Heart left ventricle (tissue), 16 donors: ENCODE measurements around the gene ADCY1. TPM values are rescaled to one million over a fixed set of nuclear protein-coding genes. Genes with fewer than 3 reads are reported as not detected.

Source experiments
- ATAC-seq, 4 donors: fragments of 200-7000 bp; cut with Tn5 transposase; one replicate each; pipeline ENCODE4 v1.9.1; 2020 to 2022; ENCODE audit warnings: moderate library complexity in 4 of 4, mild to moderate bottlenecking in 3 of 4, moderate number of reproducible peaks in 1 of 4
- DNase-seq, 5 donors: peaks; one replicate each; pipeline ENCODE4 v3.0.0-alpha.2; 2020
- H3K27ac ChIP-seq, 12 donors: fragments of 200-600 bp; sonication (generic) in 4 of 12; one replicate each; pipeline versions ENCODE4 v1.5.0 to v1.8.0; 2016 to 2022; ENCODE audit warnings: mild to moderate bottlenecking in 2 of 12
- H3K27me3 ChIP-seq, 9 donors: fragments of 200-600 bp; sonication (generic) in 2 of 9; one replicate each; pipeline versions ENCODE4 v1.5.1 to v1.8.0; 2016 to 2022; ENCODE audit warnings: mild to moderate bottlenecking in 3 of 9
- H3K36me3 ChIP-seq, 9 donors: fragments of 200-600 bp; sonication (generic) in 2 of 9; one replicate each; pipeline versions ENCODE4 v1.5.0 to v1.8.0; 2018 to 2022; ENCODE audit warnings: mild to moderate bottlenecking in 2 of 9
- H3K4me1 ChIP-seq, 12 donors: fragments of 200-600 bp; sonication (generic) in 4 of 12; one replicate each; pipeline versions ENCODE4 v1.5.0 to v1.8.0; 2016 to 2022; ENCODE audit warnings: mild to moderate bottlenecking in 3 of 12
- H3K4me3 ChIP-seq, 12 donors: fragments of 200-600 bp; sonication (generic) in 4 of 12; one replicate each; pipeline versions ENCODE4 v1.5.0 to v1.8.0; 2017 to 2022; ENCODE audit warnings: mild to moderate bottlenecking in 9 of 12, moderate library complexity in 4 of 12
- H3K9me3 ChIP-seq, 12 donors: fragments of 200-600 bp; sonication (generic) in 4 of 12; one replicate each; pipeline versions ENCODE4 v1.5.0 to v1.8.0; 2016 to 2022; ENCODE audit warnings: mild to moderate bottlenecking in 1 of 12
- POLR2A ChIP-seq, 2 donors: fragments of 450-650 bp; IDR thresholded peaks; one replicate each; pipeline ENCODE4 v1.6.1; 2017; ENCODE audit warnings: antibody characterized with exemption in 2 of 2, mild to moderate bottlenecking in 2 of 2, moderate library complexity in 2 of 2
- WGBS, 4 donors: extraction: QIAGEN DNeasy Blood & Tissue Kit in 2 of 4; methylation state at CpG; one replicate each; pipeline versions ENCODE4 v1.1.5 to v1.1.7; 2013 to 2018; 5-methylcytosine and 5-hydroxymethylcytosine counted together
- intact Hi-C, 10 donors: fragments of 100-400 bp; cut with DNase I; formaldehyde crosslinking; loops; one replicate each; pipeline versions ENCODE4 v1.11.1 to v1.14.2; 2022
- polyA plus RNA-seq, 2 donors: library from polyadenylated mRNA; stranded (reverse); fragments of 200-250 nt; gene quantifications; one replicate each; pipeline ENCODE4 v1.2.3, GENCODE V29; 2013
- total RNA-seq, 9 donors: library from RNA; depleted of rRNA in 2 of 9; stranded (reverse); fragments of >200 nt in 2 of 9; fragmentation: NEBNext Ultra II Directional in 3 of 9; extraction: Animal tissue kit (Norgen Biotek cat#: 25700) in 3 of 9; gene quantifications; one replicate each; pipeline versions ENCODE4 v1.1.0 to v1.2.4, GENCODE V29; 2016 to 2023
- TF ChIP-seq, protein P1 (sequence below), 12 donors: fragments of 200-600 bp; sonication (generic) in 4 of 12; IDR thresholded peaks; one replicate each; pipeline versions ENCODE4 v1.5.0 to v1.8.0; 2018 to 2022; ENCODE audit warnings: antibody characterized with exemption in 12 of 12, mild to moderate bottlenecking in 5 of 12
- donor health status: ischemic (EF 13 %, LVEDD 7.1; RV severe dilation, severe dysfunction).
- donor health status: healthy with polysubstance abuse.
- donor health status: DM: no; HTN: yes; CAD: no.
- donor health status: DM: no; HTN: no; CAD: no.
- donor health status: ischemic (EF 25% LVEDD 6.9; RV normal size, moderate dysfunction).
- donor health status: ischemic (EF 25% LVEDD 5.7; RV mildly dilated, moderate dysfunction).
- donor health status: healthy.
- donor health status: DM: yes; HTN: yes; CAD: no.
- donor health status: ischemic (EF 35%, LVEDD 5.7; RV mildly dilated, moderate dysfunction).
- donor health status: nonischemic (EF 11% LVEDD 7.7; RV severe dilation, severe dysfunction).
- donor health status: DM: yes; HTN: yes; CAD: no.
- donor health status: PGD.
- donor health status: ischemic (EF 29% LVEDD 5.4; RV normal size, mild dysfunction).
- donor health status: nonischemic (EF 23%, LVEDD 6.1; RV moderate dilation, normal function).

Gene ADCY1
- total and polyA plus RNA-seq, 11 donors, result 0.73 to 10.8 (median 3.6) TPM

DNA sequence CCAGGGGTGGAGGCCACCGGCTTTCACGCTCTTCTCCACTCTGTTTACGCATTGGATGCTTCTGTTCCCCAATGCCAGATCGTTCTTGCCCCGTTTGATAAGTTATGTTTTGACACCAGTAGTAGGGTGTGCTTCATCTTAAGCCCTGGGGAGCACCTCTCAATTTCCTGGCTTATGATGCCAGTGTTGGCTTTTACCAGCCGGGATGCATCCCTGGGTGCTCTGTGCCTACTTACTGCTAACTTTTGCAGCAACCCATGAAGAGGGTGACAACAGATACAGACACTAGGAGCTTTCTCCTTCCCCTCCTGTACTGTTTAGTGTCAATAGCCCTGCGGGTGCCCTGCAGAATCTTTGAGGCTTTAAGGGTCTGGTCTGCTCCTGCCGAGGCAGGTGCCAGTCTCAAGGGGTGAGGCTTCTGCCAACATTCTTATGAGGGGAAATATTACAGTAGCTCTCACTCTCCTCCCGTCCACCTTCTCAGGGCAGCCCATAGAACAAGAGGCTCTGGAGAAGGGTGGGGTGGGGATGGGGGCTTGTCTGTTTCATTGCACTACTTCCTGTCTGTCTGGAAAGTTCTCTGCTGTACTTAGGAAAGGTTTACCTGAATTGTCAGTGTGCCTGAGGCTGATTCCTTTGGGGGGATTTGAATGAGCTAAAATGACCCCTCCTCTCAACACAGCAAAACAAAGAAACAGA is 23.3 kb downstream of the ADCY1 start:
- no peak for DNase-seq
- H3K4me3 ChIP-seq, result no peak overlapping the region
- 83 to 88% (median 85%) methylated on average over 9 of the region's 9 CpGs for WGBS, 4 donors
- intact Hi-C loops, result no loop called here
- H3K9me3 ChIP-seq, result no peaks in the 10 kb centered on the region
- peaks cover 0 to 12% (median 1%) of the 10 kb centered on the region in 12 donors for H3K4me1 ChIP-seq
- H3K27me3 ChIP-seq, result no peaks in the 10 kb centered on the region
- TF ChIP-seq, protein P1, sequence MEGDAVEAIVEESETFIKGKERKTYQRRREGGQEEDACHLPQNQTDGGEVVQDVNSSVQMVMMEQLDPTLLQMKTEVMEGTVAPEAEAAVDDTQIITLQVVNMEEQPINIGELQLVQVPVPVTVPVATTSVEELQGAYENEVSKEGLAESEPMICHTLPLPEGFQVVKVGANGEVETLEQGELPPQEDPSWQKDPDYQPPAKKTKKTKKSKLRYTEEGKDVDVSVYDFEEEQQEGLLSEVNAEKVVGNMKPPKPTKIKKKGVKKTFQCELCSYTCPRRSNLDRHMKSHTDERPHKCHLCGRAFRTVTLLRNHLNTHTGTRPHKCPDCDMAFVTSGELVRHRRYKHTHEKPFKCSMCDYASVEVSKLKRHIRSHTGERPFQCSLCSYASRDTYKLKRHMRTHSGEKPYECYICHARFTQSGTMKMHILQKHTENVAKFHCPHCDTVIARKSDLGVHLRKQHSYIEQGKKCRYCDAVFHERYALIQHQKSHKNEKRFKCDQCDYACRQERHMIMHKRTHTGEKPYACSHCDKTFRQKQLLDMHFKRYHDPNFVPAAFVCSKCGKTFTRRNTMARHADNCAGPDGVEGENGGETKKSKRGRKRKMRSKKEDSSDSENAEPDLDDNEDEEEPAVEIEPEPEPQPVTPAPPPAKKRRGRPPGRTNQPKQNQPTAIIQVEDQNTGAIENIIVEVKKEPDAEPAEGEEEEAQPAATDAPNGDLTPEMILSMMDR (IDR thresholded peaks at IDR 0.05), result no peak
- TF ChIP-seq POLR2A (IDR thresholded peaks at IDR 0.05), result no peak
- no peak for ATAC-seq
- H3K27ac ChIP-seq, result no peak overlapping the region
- H3K36me3 ChIP-seq, result no peaks in the 10 kb centered on the region

DNA sequence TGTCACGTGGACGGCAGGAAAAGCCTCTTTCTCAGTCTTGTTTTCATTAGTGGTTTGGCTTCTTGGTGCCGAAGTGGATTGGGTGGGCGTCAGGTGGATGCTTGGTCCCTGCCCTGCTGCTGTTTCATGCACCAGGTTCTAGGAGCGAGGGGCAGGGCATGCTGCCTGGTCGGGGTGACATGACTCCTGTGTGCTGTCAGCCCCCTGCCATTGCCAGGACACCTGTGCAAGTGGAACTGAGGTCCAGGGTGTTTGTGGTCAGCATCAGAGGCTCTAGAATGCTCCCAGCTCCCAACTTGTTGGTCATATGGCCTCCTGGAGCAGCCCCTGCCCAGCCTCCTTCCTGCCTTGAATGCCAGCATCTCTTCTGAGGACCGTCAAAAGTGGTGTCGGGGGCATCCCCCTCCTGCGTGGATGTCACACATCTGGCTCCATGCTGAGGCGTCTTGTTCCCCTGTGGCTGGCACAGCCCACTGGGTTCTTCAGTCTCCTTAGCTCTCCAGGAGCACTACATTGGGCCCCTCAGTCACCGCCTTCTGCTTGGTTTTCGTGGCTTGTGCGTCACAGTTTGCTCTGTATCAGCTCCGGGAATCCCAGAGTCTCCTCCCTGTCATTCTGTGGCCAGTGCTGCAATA is 24.8 kb downstream of the ADCY1 start:
- TF ChIP-seq POLR2A (IDR thresholded peaks at IDR 0.05), result no peak
- ATAC-seq (no peak), DNase-seq (peak in 1 of 5 donors; percentile 10)
- H3K4me1 ChIP-seq, result peaks cover 0 to 12% (median 1%) of the 10 kb centered on the region in 12 donors
- no peak overlapping the region for H3K27ac ChIP-seq
- 89 to 94% (median 93%) methylated on average over 10 to 14 of the region's 14 CpGs for WGBS, 4 donors
- H3K4me3 ChIP-seq, result no peak overlapping the region
- H3K36me3 ChIP-seq, result no peaks in the 10 kb centered on the region
- H3K27me3 ChIP-seq, result no peaks in the 10 kb centered on the region
- intact Hi-C loops, result no loop called here
- peaks cover 0 to 4% (median 0%) of the 10 kb centered on the region in 12 donors for H3K9me3 ChIP-seq

DNA sequence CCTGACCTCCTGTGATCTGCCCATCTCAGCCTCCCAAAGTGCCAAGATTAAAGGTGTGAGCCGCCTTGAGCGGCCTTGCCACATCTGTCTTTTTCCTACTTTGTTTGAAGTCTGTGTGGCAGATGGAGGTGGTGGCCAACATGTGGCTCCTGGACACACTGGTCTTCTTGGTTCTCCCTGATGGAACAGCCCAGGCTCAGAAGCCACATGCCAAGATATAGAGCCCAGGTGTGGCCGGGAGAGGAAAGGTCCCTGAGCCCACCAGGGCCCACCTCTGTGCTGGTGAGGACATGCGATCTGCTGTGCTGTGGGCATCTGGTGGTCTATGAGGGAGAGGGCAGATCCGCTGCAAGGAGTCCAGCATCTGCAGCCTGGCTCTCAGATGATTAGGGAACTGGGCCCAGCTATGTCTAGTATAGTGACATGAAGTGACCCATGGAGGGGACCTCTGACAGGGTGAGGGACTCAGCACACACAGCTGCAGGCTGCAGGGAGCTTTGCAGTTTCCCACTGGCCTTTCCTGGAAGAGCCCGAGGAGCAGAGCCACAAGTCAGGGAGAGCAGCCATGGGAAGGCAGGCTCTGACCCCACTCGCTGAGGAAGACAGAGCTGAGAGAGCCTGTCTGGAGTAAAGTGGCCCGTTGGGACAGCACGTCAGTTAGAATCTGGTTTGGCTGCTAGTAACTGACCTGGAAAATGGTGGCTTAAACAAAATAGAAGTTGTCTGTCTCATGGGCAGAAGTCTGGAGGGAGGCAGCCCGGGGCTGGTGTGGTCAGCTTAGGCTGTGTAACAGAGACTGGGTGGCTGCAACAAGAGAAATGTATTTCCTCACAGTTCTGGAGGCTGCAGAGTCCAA is 25.9 kb downstream of the ADCY1 start:
- Histone ChIP-seq H3K9me3 (peaks cover 0 to 14% (median 4%) of the 10 kb centered on the region in 12 donors), H3K4me3 (no peak overlapping the region), H3K27me3 (no peaks in the 10 kb centered on the region), H3K36me3 (no peaks in the 10 kb centered on the region), H3K4me1 (peaks cover 0 to 12% (median 1%) of the 10 kb centered on the region in 12 donors), H3K27ac (peak overlapping the region in 1 of 12 donors; percentile 8)
- TF ChIP-seq, protein P1 (IDR thresholded peaks at IDR 0.05), result no peak
- TF ChIP-seq POLR2A (IDR thresholded peaks at IDR 0.05), result no peak
- ATAC-seq, result peak in 3 of 4 donors; percentile 58 to 81 (median 79)
- DNase-seq, result peak in 3 of 5 donors; percentile 41 to 68 (median 54)
- whole genome bisulfite sequencing, 4 donors, result 80 to 89% (median 85%) methylated on average over 9 to 10 of the region's 10 CpGs
- intact Hi-C loops, result no loop called here

DNA sequence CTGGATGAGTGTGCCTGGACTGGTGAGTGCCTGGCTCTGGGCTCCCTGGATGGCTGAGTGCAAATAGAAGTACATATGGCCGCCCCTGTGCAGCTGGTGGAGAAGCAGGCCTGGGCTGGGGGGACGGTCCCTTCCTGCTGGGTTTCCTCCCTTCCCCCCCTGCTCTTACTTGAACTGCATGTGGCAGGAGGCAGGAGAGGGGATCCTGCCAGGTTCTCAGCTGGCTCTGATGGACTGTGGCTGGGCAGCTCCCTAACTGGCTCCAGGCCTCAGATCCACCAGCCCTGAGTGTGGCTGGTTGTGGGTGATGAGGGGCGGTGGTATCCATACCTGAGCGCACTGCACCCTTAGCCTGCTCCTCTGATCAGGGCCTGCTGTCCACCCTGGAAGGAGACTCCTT is 26.9 kb downstream of the ADCY1 start:
- ATAC-seq, result no peak
- 79 to 94% (median 88%) methylated on average over 4 of the region's 4 CpGs for WGBS, 4 donors
- H3K27me3 ChIP-seq, result no peaks in the 10 kb centered on the region
- intact Hi-C loops, result no loop called here
- peak in 1 of 5 donors; percentile 12 for DNase-seq
- H3K4me3 ChIP-seq, result no peak overlapping the region
- no peak overlapping the region for H3K27ac ChIP-seq
- H3K36me3 ChIP-seq, result no peaks in the 10 kb centered on the region
- no peak for TF ChIP-seq POLR2A (IDR thresholded peaks at IDR 0.05)
- TF ChIP-seq, protein P1 (IDR thresholded peaks at IDR 0.05), result no peak
- peaks cover 0 to 21% (median 5%) of the 10 kb centered on the region in 12 donors for H3K9me3 ChIP-seq
- peaks cover 0 to 12% (median 1%) of the 10 kb centered on the region in 12 donors for H3K4me1 ChIP-seq
